ENCODE results near the gene EXT2.

- TF ChIP-seq, protein P1, sequence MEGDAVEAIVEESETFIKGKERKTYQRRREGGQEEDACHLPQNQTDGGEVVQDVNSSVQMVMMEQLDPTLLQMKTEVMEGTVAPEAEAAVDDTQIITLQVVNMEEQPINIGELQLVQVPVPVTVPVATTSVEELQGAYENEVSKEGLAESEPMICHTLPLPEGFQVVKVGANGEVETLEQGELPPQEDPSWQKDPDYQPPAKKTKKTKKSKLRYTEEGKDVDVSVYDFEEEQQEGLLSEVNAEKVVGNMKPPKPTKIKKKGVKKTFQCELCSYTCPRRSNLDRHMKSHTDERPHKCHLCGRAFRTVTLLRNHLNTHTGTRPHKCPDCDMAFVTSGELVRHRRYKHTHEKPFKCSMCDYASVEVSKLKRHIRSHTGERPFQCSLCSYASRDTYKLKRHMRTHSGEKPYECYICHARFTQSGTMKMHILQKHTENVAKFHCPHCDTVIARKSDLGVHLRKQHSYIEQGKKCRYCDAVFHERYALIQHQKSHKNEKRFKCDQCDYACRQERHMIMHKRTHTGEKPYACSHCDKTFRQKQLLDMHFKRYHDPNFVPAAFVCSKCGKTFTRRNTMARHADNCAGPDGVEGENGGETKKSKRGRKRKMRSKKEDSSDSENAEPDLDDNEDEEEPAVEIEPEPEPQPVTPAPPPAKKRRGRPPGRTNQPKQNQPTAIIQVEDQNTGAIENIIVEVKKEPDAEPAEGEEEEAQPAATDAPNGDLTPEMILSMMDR (IDR thresholded peaks at IDR 0.05; ENCODE audit: low read depth, low read length, poor library complexity, severe bottlenecking), result no peak
- no peak for TF ChIP-seq EZH2phosphoT487 (IDR thresholded peaks at IDR 0.05; ENCODE audit: borderline replicate concordance, low read length)
These were observed 12.0 kb upstream of the EXT2 start for GRCh38 chr11:44083433-44083832.

Data from DOHH2 (cell line).